Measurements from ENCODE around the gene ACTL8.

The ACTL8 gene

DNA sequence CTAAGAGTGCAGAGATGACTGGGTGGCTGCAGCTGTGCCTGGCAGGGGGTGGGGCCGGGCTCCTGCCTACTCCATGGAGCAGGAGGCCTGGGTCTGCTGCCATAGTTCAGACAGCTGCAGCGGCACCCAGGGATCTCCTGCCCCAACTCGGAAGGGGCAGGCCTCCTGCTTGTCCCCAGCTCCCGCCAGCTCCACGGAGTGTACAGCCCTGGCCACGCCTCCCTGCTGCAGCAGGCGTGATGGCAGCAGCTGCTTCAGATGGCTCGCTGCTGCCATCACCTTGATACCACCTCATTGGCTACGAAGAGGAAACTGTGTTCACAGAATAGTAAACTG is 35.9 kb downstream of the ACTL8 start:
- no peak for DNase-seq (ENCODE audit: low read depth in 1 of 2, low spot score in 1 of 2)

DNA sequence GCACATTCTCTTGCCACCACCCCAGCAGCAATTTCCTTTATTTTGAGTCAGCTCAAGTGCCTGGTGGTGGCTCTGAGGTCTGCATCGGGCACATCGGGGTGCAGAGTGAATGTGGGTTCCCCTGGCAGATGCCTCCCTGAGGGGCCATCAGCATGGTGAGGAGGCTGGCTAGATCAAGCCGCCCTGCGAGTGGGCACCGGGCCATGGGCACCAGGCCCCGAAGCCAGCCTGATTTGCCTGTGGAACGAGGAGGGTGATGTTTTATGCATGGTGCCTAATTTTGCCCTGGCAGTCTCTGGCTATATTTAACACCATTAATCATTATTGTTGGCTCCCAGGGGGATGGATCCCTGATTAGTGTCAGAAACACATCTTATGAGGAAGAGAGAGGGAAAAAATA is 36.3 kb downstream of the ACTL8 start:
- no peak for TF ChIP-seq GABPA (IDR thresholded peaks at IDR 0.05; ENCODE audit: low read depth)
- TF ChIP-seq SPI1 (IDR thresholded peaks at IDR 0.05; ENCODE audit: borderline replicate concordance, low read depth): no peak
- no peak for TF ChIP-seq POLR2AphosphoS5 (IDR thresholded peaks at IDR 0.05; ENCODE audit: low read depth)
- TF ChIP-seq, protein P1, sequence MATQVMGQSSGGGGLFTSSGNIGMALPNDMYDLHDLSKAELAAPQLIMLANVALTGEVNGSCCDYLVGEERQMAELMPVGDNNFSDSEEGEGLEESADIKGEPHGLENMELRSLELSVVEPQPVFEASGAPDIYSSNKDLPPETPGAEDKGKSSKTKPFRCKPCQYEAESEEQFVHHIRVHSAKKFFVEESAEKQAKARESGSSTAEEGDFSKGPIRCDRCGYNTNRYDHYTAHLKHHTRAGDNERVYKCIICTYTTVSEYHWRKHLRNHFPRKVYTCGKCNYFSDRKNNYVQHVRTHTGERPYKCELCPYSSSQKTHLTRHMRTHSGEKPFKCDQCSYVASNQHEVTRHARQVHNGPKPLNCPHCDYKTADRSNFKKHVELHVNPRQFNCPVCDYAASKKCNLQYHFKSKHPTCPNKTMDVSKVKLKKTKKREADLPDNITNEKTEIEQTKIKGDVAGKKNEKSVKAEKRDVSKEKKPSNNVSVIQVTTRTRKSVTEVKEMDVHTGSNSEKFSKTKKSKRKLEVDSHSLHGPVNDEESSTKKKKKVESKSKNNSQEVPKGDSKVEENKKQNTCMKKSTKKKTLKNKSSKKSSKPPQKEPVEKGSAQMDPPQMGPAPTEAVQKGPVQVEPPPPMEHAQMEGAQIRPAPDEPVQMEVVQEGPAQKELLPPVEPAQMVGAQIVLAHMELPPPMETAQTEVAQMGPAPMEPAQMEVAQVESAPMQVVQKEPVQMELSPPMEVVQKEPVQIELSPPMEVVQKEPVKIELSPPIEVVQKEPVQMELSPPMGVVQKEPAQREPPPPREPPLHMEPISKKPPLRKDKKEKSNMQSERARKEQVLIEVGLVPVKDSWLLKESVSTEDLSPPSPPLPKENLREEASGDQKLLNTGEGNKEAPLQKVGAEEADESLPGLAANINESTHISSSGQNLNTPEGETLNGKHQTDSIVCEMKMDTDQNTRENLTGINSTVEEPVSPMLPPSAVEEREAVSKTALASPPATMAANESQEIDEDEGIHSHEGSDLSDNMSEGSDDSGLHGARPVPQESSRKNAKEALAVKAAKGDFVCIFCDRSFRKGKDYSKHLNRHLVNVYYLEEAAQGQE (IDR thresholded peaks at IDR 0.05; ENCODE audit: insufficient replicate concordance, low read depth): no peak
- TF ChIP-seq, protein P2, sequence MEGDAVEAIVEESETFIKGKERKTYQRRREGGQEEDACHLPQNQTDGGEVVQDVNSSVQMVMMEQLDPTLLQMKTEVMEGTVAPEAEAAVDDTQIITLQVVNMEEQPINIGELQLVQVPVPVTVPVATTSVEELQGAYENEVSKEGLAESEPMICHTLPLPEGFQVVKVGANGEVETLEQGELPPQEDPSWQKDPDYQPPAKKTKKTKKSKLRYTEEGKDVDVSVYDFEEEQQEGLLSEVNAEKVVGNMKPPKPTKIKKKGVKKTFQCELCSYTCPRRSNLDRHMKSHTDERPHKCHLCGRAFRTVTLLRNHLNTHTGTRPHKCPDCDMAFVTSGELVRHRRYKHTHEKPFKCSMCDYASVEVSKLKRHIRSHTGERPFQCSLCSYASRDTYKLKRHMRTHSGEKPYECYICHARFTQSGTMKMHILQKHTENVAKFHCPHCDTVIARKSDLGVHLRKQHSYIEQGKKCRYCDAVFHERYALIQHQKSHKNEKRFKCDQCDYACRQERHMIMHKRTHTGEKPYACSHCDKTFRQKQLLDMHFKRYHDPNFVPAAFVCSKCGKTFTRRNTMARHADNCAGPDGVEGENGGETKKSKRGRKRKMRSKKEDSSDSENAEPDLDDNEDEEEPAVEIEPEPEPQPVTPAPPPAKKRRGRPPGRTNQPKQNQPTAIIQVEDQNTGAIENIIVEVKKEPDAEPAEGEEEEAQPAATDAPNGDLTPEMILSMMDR (IDR thresholded peaks at IDR 0.05; ENCODE audit: insufficient read depth, low read length): no peak
- no peak for DNase-seq (ENCODE audit: low read depth in 1 of 2, low spot score in 1 of 2)
- no peak overlapping the region for H3K27ac ChIP-seq (replicated peaks)
- H3K27me3 ChIP-seq (ENCODE audit: insufficient read depth, poor library complexity, severe bottlenecking): no peaks in the 10 kb centered on the region
- H3K4me3 ChIP-seq (replicated peaks; ENCODE audit: insufficient read depth, low read length): no peak overlapping the region

More for the DNA sequence above, 35.9 kb downstream of the ACTL8 start:
- no peak overlapping the region for H3K4me3 ChIP-seq (replicated peaks; ENCODE audit: insufficient read depth, low read length)
- H3K27me3 ChIP-seq (ENCODE audit: insufficient read depth, poor library complexity, severe bottlenecking): no peaks in the 10 kb centered on the region
- no peak overlapping the region for H3K27ac ChIP-seq (replicated peaks)
- no peak for TF ChIP-seq GABPA (IDR thresholded peaks at IDR 0.05; ENCODE audit: low read depth)
- TF ChIP-seq SPI1 (IDR thresholded peaks at IDR 0.05; ENCODE audit: borderline replicate concordance, low read depth): no peak
- TF ChIP-seq POLR2AphosphoS5 (IDR thresholded peaks at IDR 0.05; ENCODE audit: low read depth): no peak
- TF ChIP-seq, protein P1 (IDR thresholded peaks at IDR 0.05; ENCODE audit: insufficient replicate concordance, low read depth): no peak

DNA sequence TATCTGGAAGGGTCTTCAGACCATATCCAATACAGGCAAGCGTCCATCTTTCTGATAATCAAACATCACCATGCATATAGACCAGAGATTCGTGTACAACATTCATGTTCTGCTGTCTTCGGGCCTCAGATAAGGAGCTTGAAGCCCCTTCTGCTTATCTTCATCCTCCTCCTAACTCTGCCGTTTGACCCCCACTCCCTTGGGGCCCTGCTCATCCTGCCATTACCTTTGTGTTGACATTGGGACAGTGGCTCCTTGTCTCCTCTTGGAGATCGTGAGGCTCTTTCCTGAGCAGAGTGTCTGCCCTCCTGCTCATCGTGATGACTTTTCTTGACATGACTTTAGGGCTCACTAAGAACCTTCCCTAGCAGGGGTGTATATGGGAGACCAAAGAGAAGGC is 37.3 kb downstream of the ACTL8 start:
- Histone ChIP-seq H3K4me3 (replicated peaks; ENCODE audit: insufficient read depth, low read length) (no peak overlapping the region), H3K27me3 (ENCODE audit: insufficient read depth, poor library complexity, severe bottlenecking) (no peaks in the 10 kb centered on the region), H3K27ac (replicated peaks) (no peak overlapping the region)
- no peak for TF ChIP-seq POLR2AphosphoS5 (IDR thresholded peaks at IDR 0.05; ENCODE audit: low read depth)
- TF ChIP-seq, protein P2 (IDR thresholded peaks at IDR 0.05; ENCODE audit: insufficient read depth, low read length): no peak
- TF ChIP-seq GABPA (IDR thresholded peaks at IDR 0.05; ENCODE audit: low read depth): no peak
- DNase-seq (ENCODE audit: low read depth in 1 of 2, low spot score in 1 of 2): no peak

DNA sequence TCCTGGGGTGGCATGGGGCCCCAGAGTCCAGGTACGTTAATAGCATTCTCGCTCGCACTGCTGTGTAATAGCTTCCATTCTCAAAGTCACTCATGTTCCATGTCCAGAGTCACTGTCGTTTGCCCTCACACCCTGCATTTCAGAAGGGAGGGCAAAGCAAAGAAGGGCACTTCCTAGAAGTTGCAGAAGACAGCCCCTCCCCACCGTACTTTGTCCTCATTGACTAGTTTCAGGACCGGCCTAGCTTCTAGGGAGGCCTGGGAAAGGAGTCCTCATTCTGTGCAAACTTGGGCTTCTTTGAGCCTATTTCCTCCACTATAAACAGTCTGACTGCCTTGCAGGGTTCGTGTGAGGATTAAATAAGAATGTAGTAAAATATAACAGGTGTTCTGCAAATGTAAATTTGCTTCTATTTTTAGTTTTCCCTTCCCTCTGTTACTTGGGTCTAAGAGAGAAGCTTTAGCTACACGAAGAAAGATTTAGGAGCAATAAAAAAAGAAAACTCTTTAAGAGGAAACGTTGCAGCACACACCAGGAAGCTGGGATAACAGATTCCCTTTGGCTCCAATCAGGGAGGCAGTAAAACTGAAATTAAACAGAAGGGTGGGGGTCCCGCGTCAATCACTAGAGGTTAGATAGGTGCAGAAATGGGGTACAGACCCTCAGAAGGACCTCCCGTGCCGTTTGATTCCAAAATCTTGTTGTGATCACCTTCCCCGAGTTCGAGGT is 40.1 kb downstream of the ACTL8 start:
- TF ChIP-seq SPI1 (IDR thresholded peaks at IDR 0.05; ENCODE audit: borderline replicate concordance, low read depth): no peak
- TF ChIP-seq GABPA (IDR thresholded peaks at IDR 0.05; ENCODE audit: low read depth): no peak
- TF ChIP-seq, protein P1 (IDR thresholded peaks at IDR 0.05; ENCODE audit: insufficient replicate concordance, low read depth): no peak
- no peak for TF ChIP-seq POLR2AphosphoS5 (IDR thresholded peaks at IDR 0.05; ENCODE audit: low read depth)
- DNase-seq (ENCODE audit: low read depth in 1 of 2, low spot score in 1 of 2): no peak
- H3K27me3 ChIP-seq (ENCODE audit: insufficient read depth, poor library complexity, severe bottlenecking): peaks cover 2% of the 10 kb centered on the region
- no peak overlapping the region for H3K4me3 ChIP-seq (replicated peaks; ENCODE audit: insufficient read depth, low read length)
- H3K27ac ChIP-seq (replicated peaks): no peak overlapping the region
